Fibroblast of skin of right biceps (primary cell): Measurements from ENCODE around the gene PRR30.
"Not testable (repeated sequence)": the region's sequence is repeated elsewhere in the genome, so short reads cannot be mapped to it uniquely, and the experiment has no call there.

Source experiments
- DNase-seq: peaks from one replicate; pipeline ENCODE4 v3.0.0-alpha.2; 2013

Gene PRR30

GRCh38 chr2:27127883-27128667 lies 11.1 kb downstream of the PRR30 start:
- no peak for DNase-seq

GRCh38 chr2:27126252-27126710 lies 12.9 kb downstream of the PRR30 start:
- no peak for DNase-seq

GRCh38 chr2:27125104-27125503 lies 14.1 kb downstream of the PRR30 start:
- no peak for DNase-seq

GRCh38 chr2:27123302-27124150 lies 15.7 kb downstream of the PRR30 start, which contains the start of gene ABHD1:
TSS of gene ABHD1 (plus strand) at chr2:27123815. CDS start at chr2:27123949, 134 bp downstream.
- DNase-seq, result peak; percentile 7

- DNase-seq, result no peak
Measured at GRCh38 chr2:27122791-27123190, 16.4 kb downstream of the PRR30 start.

- no peak for DNase-seq
Measured at GRCh38 chr2:27121906-27122305, 17.3 kb downstream of the PRR30 start.

GRCh38 chr2:27119330-27119670 lies 19.9 kb downstream of the PRR30 start:
- not testable (repeated sequence) for DNase-seq

GRCh38 chr2:27118525-27119329 lies 20.5 kb downstream of the PRR30 start, which contains the start of gene CGREF1:
TSS of gene CGREF1 (minus strand) at chr2:27119128. CDS start at chr2:27104366, 14,762 bp downstream.
- DNase-seq, result peak; percentile 7

GRCh38 chr2:27117995-27118524 lies 21.1 kb downstream of the PRR30 start:
- no peak for DNase-seq

- no peak for DNase-seq
Measured at GRCh38 chr2:27115519-27115918, 23.7 kb downstream of the PRR30 start.

- DNase-seq, result not testable (repeated sequence)
Measured at GRCh38 chr2:27111392-27112078, 27.7 kb downstream of the PRR30 start.

GRCh38 chr2:27110603-27111352 lies 28.4 kb downstream of the PRR30 start:
- not testable (repeated sequence) for DNase-seq

- no peak for DNase-seq
Measured at GRCh38 chr2:27109083-27109482, 30.1 kb downstream of the PRR30 start.

GRCh38 chr2:27108221-27108620 lies 31.0 kb downstream of the PRR30 start:
- DNase-seq, result no peak

GRCh38 chr2:27105981-27106380 lies 33.2 kb downstream of the PRR30 start:
- no peak for DNase-seq

GRCh38 chr2:27102329-27102728 lies 36.9 kb downstream of the PRR30 start:
- no peak for DNase-seq

GRCh38 chr2:27100036-27100435 lies 39.2 kb downstream of the PRR30 start:
- DNase-seq, result no peak

- no peak for DNase-seq
Measured at GRCh38 chr2:27099334-27099955, 39.8 kb downstream of the PRR30 start.

- DNase-seq, result no peak
Measured at GRCh38 chr2:27097341-27097740, 41.9 kb downstream of the PRR30 start.

- DNase-seq, result no peak
Measured at GRCh38 chr2:27096748-27097297, 42.4 kb downstream of the PRR30 start.
